NB4 (cell line): ENCODE data around the gene ADK.

Experiments
- DNase-seq: peaks from one replicate; pipeline ENCODE4 v3.0.0; 2010; ENCODE audit warnings: low read depth
- H3K4me3 ChIP-seq: one replicate; pipeline ENCODE4 v1.5.1; 2011; ENCODE audit warnings: mild to moderate bottlenecking, low read depth, low read length, moderate library complexity
- MYC ChIP-seq: IDR thresholded peaks from 2 replicates; pipeline ENCODE4 v1.6.1; 2011; ENCODE audit warnings: low read depth, low read length
- POLR2A ChIP-seq: IDR thresholded peaks from 2 replicates; pipeline ENCODE4 v1.6.1; 2011; ENCODE audit warnings: mild to moderate bottlenecking; ENCODE audit not compliant: insufficient read length; ENCODE audit errors: extremely low read depth
- TF ChIP-seq, protein P1 (sequence below): IDR thresholded peaks from one replicate; pipeline ENCODE4 v1.5.1; 2012; ENCODE audit warnings: low read depth, low read length
- TF ChIP-seq, protein P2 (sequence below): IDR thresholded peaks from 2 replicates; pipeline ENCODE4 v1.6.1; 2011; ENCODE audit warnings: low read depth, low read length

ADK gene

DNA sequence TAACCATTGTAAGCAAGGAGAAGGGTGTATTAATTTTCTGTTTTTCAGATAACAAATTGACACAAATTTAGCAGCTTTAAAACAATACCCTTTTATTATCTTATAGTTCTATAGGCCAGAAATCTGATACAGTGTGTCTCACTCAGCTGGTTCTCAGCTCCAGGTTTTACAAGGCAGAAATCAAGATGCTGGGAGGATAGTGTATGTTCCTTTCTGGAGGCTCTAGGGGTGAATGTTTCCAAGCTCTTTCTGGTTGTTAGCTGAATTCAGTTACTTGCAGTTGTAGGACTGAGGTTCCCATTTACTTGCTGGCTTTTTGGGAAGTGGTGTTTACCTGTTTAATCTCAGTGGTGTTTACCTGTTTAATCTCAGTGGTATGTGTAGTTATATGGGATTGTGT lies 125.4 kb downstream of the ADK start:
- TF ChIP-seq, protein P1, sequence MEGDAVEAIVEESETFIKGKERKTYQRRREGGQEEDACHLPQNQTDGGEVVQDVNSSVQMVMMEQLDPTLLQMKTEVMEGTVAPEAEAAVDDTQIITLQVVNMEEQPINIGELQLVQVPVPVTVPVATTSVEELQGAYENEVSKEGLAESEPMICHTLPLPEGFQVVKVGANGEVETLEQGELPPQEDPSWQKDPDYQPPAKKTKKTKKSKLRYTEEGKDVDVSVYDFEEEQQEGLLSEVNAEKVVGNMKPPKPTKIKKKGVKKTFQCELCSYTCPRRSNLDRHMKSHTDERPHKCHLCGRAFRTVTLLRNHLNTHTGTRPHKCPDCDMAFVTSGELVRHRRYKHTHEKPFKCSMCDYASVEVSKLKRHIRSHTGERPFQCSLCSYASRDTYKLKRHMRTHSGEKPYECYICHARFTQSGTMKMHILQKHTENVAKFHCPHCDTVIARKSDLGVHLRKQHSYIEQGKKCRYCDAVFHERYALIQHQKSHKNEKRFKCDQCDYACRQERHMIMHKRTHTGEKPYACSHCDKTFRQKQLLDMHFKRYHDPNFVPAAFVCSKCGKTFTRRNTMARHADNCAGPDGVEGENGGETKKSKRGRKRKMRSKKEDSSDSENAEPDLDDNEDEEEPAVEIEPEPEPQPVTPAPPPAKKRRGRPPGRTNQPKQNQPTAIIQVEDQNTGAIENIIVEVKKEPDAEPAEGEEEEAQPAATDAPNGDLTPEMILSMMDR, result no peak
- TF ChIP-seq MYC (no peak), POLR2A (no peak)
- TF ChIP-seq, protein P2, sequence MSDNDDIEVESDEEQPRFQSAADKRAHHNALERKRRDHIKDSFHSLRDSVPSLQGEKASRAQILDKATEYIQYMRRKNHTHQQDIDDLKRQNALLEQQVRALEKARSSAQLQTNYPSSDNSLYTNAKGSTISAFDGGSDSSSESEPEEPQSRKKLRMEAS, result no peak
- no peak overlapping the region for H3K4me3 ChIP-seq
- no peak for DNase-seq

DNA sequence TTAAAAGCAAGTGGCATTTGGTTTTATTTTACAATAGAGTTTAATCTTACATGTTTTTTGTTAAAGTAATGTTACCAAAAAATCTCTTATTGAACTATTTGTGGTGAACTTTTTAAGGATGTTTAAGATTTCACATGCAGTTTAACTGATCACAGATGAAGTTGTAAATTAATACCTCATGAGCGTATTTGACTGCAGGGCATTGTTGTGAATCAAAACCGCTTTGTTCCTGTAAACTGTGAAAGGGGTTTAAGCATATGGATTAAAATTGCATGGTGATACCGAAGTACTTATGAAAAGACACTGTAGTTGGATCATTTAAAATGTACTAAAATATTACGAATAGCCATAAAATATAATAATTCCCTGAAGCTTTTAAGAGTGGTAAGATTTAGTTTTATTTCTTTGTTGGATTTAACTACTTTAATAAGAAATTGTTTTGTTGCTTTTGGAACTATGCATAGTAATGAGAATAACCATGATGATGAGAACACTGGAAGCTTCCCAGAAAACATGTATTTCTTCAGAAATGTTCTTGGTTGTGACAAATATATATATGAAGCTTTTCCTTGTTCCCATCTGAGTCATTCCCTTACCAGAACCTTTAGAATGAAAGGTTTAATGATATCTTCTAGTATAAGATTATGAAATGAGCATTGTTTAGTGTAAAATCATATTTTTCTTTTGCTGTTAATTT lies 131.3 kb downstream of the ADK start:
- no peak overlapping the region for H3K4me3 ChIP-seq
- TF ChIP-seq POLR2A (no peak), MYC (no peak)
- TF ChIP-seq, protein P2, result no peak
- TF ChIP-seq, protein P1, result no peak
- DNase-seq, result no peak

DNA sequence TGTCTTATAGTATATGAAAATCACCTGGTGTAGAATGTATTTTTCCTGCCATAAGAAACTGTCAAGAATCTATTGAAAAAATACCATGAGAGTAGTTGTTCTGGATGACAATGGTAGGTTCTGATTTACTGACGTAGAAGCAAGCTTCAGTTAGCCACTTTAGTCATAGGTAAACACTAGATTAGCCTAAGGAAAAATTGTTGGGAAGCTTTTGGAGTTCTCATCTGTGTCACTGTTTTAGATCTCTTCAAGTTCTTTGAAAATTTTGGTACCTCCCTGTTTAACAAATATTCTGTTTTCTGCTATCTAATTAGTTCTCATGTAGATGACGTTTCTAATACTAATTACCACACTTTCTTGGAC lies 131.8 kb downstream of the ADK start:
- DNase-seq, result no peak
- no peak for TF ChIP-seq POLR2A
- TF ChIP-seq, protein P1, result no peak
- no peak overlapping the region for H3K4me3 ChIP-seq

DNA sequence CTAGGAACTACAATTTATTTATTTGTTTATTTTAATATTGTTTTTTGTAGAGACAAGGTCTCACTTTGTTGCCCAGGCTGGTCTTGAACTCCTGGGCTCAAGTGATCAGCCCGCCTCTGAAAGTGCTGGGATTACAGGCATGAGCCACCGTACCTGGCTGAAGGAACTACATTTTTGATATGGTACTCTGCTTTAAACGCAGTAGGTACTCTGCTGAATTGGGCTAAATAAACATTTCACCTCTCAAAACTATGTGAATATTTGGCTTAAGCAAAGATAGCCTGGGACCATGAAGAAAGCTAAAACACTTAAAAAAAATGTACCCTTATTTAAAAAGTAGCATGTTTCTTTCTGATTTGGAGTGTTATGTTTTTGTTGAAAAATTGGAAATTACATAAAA lies 138.2 kb downstream of the ADK start:
- no peak for TF ChIP-seq MYC
- TF ChIP-seq, protein P1, result no peak
- TF ChIP-seq POLR2A, result no peak
- TF ChIP-seq, protein P2, result no peak
- no peak for DNase-seq
- H3K4me3 ChIP-seq, result no peak overlapping the region

DNA sequence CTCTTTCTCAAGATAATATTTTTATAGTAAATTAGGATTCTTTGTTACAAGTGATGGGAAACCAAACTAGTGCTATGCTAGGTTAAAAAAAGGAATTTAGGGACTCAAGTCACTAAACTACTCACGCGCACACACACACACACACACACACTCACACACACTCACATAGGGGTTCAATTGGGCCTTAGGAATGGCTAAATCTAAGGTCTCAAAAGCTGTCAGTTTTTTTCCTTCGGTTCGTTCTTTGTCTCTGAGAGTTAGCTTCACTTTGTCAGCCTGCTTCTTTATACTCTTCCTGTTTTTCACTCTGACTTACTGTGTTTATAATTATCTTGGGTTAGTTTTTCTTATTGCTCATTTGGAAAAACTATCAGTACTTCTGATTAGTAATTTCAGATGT lies 138.9 kb downstream of the ADK start:
- H3K4me3 ChIP-seq, result no peak overlapping the region
- no peak for TF ChIP-seq MYC
- TF ChIP-seq, protein P2, result no peak
- no peak for DNase-seq

DNA sequence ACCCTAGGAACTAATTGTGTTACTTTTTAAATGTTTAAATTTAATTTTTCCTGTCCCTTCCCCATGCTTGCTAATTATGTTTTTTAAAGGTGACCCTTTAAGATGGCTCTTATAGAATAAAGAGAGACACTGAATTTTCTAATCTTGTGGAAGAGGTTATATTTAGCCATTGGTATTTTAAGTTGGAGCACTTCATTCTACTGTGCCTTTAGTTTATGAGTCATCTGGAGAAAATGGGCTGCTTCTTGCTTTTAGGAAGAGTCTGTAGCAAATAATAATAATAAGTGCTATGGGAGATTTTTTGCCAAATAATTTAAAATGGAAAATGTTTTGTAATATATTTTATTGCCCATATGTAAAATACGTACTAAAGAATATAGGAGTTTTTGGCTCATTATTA lies 139.7 kb downstream of the ADK start:
- TF ChIP-seq POLR2A, result no peak
- TF ChIP-seq, protein P1, result no peak
- TF ChIP-seq, protein P2, result no peak
- no peak for TF ChIP-seq MYC
- no peak for DNase-seq
- no peak overlapping the region for H3K4me3 ChIP-seq
